Central memory CD4-positive, alpha-beta T cell (primary cell): ENCODE results near the gene CTSO.

Experiments
- DNase-seq: peaks from one replicate; pipeline ENCODE4 v3.0.0; 2022
- total RNA-seq, 3 experiments: gene quantifications; one replicate each; lab custom pipeline; 2026; lab: John Stamatoyannopoulos, UW

Gene CTSO, protein sequence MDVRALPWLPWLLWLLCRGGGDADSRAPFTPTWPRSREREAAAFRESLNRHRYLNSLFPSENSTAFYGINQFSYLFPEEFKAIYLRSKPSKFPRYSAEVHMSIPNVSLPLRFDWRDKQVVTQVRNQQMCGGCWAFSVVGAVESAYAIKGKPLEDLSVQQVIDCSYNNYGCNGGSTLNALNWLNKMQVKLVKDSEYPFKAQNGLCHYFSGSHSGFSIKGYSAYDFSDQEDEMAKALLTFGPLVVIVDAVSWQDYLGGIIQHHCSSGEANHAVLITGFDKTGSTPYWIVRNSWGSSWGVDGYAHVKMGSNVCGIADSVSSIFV
- 4.0 to 36.3 (median 16.8) reads per million in 3 experiments for total RNA-seq

DNA sequence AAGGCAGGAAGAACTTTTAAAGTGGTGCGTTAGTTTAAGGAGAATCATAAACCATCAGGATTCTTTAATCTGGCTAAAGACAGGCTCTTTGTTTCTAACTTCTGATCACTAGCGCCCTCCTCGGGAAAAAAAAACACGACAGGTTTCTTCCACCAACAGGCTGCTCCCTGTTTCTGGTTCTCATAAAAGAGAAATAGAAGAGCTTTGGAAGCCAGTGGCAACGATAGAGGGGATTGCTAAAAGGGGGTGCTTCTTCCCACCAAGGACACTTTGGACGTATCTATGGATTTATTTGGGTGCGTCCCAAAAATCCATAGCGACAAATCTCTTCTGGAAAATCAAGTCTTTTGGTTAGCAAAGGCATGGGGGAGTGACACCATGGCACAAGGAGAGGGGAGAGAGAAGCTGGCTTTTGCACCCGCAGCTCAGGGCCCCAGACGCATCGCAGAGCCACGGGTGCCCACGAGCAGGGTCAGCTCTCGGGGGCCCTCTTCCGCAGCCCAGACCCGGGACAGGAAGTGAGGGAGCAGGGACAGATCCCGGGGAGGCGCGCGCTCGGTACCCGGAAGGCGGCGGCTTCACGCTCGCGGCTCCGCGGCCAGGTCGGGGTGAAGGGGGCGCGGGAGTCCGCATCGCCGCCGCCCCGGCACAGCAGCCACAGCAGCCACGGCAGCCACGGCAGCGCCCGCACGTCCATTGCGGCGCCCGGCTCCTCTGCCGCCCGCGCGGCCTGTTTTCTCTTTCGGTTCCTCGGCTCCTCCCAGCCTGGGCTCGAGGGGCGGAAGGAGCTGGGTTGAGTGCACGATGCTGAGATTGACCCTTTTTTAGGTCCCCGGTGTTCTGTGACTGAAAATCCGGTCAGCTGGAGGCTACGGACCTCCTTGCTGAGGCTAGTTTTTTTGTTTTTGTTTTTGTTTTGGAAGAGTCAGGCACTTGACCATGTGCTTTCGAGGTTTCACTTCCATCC lies at the start of gene CTSO:
Gene CTSO (minus strand): TSS at position 716 of the 967 bp plus-strand sequence. CDS start 19 bp downstream, at position 697.
- peak; percentile 74 for DNase-seq

DNA sequence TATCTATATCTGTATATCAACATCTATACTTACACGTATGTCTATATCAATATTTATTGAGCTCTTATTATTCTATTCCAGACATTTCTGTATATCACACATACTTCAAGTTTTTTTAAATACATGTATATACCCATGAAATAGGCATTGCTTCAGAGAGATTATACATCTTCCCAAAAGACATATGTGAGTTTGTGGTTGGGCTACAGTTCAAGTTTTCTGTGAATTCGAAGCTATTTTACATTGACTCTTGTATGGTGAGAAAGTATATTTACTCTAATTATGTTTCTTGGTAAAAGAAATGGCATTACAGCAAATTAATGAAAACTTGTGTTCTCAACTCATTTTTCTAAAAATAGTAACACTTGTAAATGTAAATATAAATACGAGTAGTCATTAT lies 46.8 kb upstream of the CTSO start:
- no peak for DNase-seq

DNA sequence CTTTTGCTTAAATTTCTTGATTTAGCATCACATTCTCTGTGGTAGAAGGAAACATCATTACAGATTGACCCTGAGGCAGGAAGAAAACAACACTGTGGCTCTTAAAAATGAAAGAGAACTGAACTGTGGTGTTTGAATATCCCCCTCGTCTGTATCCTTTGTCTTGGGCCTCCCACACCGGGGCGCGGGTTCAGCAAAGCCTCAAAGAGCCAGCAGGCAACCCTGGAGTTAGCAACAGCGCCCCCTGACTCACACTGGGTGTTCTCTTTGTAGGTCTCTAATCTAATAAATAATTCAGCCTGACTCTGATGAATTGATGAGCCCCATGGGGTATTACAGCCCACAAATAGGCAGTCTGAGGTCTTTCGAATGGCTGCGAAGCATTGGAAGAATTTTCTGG lies 46.1 kb upstream of the CTSO start:
- no peak for DNase-seq

DNA sequence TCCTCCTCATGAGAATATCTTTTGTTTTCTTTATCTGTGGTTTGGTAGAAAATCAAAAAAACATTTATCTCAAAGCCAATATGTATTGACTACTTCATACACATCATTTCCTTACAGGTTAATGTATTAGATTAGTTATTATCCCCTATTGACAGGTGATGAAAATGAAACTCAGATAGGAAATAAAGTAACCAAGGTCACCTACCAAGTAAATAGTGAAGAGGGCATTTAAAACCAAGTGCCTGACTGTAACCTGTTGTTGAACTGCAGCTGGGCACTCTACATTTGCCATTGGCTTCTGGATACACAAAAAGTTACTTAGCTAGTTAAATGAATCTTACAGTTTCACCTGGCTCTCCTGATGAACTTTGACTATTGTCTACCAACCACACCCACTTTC lies 41.4 kb upstream of the CTSO start:
- no peak for DNase-seq

DNA sequence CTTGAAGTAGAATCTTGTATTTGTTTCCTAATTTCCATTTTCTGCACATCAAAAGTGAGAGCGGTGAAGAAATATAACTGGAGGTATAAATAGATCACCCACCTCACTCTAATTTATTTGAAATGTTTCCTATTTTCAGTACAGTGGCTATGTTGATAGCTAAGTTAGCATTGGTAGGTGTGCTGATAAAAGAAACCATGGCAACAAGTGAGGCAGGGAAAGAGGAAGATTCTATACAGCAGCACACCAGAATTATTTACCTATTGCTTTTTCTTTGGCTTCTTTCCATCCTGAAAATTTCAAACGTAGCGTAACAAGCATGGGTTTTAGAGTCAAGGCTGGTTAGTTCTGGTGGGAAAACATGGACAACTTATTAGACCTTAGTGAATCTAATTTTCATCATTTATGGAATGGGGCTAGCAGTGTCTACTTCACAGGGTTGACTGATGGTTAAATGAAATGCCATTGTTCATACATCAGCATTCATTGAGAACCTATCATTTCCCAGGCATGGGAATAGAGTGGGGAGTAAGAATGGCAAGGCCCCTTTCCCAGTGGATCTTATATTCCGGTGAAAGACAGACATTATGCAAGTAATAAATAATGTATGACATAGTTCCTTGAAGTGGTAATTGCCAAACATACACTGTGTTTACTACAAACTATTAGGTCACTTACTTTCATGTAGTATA lies 30.6 kb upstream of the CTSO start:
- no peak for DNase-seq

DNA sequence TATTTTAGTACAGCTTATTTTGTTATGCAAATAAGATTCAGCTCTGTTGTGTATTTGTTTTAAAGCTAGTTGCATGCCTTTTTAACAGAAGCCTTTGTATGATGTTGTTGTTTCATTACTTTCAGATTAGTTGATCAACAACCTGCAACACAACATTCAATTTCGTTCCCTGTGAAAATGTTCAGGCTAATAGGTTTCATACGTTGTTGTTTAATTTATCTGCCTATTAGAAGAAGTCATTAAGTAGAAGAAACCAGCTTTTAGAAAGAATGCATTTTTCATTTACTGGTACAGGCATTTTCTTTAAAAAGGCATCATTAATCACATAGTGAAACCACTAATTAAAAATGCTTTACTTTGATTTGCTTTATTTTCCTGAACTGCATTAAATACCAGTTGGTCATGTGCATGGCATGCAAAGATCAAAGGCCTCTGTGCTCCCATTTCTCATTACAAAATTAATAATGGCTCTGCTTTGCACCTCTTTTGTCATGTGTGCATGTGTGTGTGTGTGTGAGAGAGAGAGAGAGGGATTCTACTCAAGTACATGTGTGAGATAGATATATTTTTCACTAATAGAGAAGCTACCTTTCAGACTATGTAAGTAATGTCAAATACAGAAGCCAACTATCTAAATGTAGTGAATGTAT lies 29.2 kb upstream of the CTSO start:
- DNase-seq: no peak

DNA sequence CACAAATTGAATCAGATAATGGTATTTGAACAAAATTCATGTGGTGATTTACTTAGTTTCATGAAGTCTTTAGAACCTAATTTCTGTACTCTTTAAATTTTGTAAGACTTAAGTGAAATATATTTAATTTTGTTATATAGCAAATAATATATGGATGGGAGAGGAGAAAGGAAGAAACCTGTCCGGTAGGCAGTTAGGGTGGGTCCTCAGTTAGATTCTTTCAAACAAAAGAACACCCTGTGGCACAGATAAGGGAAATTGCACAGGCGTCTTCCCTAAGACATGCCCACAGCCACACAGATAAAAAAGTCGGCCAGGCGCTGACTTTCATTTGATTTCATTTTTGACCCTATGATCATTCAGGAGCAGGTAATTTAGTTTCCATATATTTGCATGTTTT lies 25.1 kb upstream of the CTSO start:
- no peak for DNase-seq

DNA sequence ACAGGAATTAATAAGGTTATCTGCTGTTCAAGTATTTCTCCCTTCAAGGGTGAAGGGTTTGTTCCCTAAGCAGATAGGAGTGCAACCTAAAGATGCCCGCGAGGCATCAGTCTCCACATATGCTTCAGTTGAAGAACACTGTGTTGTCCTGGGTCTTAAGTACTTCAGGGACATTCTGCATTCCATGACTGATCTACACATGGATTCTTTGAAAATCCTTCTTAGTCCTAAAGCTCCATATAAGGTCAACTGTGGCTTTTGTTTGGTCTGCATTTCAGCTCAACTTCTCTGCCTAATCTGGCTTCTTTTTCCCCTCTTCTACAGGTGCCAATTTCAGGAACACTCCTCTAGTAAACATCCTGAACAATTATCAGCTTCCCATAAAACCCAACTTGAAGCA lies 21.8 kb upstream of the CTSO start:
- DNase-seq: no peak

DNA sequence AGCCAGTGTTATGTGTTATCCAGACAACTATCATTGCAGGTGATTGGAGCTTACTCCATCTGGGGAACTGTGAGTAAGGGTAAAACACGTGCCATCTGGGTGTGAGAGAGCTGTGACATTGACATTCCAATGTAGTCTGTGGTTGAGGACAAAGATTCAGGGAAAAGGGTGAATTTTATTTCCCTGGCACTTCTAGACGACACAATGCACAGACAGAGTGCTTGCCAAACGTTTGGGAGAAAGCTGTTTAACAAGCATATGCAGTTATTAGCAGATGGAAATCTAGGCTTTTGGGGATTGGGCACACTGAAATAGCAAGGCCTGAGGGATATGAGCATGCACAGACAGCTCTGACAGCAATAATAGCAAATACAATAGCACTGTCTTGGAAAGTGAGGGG lies 21.3 kb upstream of the CTSO start:
- DNase-seq: no peak

DNA sequence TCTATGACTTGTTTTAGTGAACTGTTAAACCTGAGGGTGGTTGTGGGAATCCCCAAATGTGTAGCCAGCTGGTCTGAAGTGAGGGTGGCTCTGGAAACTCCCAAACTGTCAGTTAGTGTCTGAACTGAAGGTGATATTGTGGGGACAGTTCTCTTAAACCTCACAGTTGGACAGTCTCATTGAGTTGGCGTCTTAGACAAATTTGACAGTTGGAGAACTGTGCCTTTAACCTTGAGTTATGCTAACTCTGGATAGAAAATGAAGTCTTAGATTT lies 20.7 kb upstream of the CTSO start:
- DNase-seq: no peak

DNA sequence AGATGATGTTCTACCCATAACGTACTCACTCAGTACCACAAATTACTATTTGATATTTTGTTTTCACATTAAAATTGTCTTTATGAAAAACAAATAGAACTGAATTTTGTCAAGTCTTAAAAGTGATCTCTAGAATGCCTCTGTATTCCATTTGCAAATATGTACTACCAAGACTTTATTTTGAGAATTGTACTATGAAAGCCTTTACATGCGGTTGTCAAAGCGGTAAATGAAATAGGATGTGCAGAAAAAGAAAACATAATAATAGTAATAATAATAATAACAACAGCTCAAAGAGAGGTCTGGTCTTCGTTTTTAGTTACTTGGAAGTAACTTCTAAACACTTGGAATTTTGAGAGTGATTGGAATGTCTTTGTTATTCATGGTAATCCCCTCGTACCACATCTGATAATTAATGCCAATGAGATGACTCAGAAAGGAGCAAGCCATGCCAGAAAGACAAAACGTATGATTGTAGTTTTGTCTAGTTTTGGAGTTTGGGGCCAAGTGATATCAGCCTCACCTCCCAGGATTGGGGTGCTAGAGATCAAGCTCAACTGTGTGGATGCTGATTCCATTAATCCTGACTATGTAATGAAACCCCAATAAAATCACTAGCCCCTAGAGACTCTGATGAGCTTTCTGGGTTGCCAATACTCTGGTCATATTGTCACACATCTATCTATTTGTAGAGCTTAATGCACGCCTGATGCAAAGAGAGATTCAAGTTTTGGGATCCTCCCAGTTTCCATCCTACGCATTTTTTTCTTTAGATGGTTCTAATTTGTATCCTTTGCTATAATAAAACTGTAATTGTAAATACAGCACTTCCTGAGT lies 20.2 kb upstream of the CTSO start:
- no peak for DNase-seq

DNA sequence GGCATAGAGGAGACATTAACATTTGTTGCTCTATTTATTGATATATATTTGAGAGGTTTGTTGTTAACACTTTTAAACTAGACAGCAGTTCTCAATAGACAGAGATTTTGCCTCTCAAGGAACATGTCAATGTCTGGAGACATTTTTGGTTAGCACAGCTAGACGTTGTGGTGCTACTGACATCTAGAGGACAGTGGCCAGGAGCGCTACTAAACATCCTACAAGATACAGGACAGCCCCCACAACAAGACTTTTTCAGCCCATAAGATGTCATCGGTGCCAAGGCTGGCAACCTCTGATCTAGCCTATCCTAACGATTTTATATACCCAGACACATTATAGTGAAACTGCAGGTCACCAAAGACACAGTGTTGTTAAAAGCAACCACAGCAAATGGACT lies 18.4 kb upstream of the CTSO start:
- DNase-seq: no peak

DNA sequence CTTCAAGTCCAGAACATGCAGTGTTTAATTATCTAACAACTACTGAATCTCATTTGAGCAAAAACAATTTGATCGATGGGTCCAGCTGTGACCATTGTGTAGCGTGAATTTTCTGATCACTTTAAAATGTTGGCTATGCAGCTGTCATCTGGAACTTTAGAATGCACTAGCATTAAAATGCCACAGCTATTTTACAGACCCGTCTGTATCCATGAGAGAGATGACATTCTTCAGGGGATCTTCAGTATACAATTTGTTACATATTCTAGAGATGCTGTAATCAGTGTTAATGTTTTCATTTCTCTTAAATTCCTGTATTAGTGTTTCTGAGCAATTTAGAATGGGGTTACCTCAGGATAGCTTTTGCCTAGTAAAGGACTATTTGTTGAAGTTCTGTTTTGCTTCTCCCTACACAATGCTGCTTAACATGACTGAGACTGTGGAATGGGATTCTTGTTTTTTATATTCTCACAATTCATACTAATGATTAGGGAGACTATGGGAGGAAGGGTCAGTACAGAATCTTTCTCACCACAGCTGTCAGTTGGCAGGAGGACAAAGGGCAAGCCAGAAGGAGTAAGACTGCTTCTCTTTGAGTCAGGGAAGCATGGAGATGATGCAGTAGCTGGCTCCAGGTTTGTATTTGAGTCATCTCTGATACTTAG lies 13.2 kb upstream of the CTSO start:
- no peak for DNase-seq

DNA sequence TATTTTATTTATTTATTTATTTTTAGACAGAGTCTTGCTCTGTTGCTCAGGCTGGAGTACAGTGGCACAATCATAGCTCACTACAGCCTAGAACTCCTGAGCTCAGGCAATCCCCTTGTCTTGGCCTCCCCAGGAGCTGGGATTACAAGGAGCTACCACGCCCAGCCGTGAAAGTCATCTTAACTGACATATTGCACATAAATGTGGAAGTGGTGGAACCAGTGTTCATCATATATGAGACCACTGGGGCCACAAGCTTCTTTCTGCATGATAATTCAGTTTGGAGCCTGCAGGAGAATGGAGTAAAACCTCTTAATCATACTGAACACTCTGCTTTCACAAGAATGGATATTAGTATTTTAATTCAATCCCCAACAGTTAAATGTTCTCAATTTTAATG lies 12.5 kb upstream of the CTSO start:
- no peak for DNase-seq

DNA sequence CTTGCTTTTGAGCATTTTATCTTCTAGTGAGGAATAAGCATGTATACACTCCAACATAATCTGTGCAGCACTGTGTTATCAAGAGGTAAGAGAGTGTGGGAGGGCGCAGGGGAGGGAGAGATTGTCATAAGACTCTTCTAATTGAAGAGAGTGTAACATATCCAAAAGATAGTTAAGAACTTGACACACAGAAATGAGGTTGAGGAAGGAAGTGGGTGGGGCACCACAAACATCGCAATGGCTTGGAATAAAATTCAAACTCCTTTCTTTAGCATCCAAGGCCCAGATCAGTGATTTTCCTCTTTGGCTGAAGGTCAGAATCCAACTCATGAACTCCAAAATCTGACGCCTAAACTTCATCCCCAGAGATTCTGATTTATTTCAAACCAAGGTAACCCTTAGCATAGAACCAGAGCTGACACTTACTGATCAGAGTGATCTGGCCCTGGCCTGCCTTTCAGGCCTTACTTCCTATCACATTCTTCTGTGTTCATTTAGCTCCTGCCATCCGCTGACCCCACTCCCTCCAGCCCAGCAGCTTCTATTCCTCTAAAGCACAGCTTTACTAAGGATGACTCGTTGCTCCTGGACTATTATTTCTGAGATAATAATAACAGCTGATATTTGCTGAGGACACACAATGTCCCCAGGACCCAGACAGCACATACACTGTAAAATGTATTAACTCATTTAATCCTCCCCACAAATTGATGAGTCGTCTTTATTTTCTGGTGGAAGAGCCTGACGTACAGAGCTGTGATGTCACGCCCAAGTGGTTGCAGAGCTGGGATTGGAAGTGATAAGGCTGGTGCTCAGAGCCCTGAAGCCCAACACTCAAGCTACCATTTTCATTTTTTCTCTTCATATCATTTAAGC lies 10.6 kb upstream of the CTSO start:
- DNase-seq: no peak

DNA sequence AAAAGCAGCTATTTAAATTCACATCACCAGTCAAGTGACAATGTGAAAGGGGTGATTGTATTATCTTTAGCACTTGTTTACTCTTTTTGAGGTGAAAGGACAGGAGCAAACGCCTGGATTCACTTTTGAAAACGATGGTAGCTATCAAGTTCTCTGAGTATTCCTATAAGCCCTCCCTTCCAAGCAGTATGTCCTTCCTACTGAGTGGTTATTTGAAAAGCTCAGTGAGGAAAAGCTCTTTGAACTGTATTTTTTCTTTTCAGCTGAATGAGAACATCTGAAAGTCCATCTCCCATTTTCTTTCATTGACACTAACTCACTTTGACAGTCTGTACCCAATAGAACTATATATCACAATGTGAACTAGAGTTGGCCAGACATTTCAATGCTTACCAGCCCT lies 9.1 kb upstream of the CTSO start:
- DNase-seq: no peak

DNA sequence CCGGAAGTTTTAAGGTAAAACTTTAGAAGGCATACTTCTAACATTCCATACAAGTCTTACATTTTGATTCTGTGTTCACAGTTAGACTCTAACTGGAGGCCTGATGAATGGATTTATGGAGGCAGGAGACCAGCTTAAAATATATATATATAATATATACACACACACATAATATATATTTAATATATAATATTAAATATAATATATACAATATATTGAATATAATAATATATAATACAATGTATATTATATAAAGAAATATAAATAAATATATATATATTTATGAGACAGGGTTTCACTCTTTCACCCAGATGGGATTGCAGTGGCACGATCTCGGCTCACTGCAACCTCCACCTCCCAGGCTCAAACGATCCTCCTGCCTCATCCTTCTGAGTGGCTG lies 7.9 kb upstream of the CTSO start:
- DNase-seq: no peak

DNA sequence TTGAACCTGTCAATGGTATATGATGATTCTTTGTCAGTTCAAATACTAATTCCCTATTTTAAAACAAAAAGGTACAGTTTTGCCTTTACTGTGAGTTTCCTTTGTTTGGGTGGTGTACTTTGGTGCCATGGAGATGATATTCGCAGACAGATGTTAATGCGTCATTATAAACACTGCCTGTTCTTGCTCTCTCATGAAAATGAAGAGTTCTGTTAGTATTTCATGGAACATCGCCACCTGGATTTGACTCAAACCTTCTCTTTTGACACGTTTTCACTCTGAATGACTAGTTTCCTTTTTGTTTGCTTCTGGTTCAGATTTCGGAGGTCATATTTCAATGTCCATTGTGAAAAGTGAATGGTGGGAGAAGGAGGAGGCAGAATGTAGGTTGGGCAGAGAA lies 6.9 kb upstream of the CTSO start:
- no peak for DNase-seq

DNA sequence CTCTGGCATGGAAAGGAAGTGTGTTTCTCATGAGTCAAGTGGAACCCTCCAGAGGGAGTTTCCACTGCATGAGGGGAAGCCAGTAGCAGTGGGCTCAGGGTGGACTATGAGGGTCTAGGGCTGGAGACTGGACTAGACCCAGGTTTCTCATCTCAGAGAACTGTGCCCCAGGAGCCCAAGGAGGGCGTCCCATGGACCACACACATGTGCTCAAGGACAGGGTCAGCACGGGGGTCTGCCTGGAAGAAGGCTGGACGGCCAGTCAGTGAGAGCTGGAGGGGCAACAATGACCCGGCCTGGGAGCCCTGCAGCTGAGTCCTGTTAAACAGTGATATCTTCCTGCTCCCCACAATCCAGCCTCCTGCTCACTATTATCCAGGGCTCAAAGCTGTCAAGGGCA lies 5.8 kb upstream of the CTSO start:
- DNase-seq: no peak

DNA sequence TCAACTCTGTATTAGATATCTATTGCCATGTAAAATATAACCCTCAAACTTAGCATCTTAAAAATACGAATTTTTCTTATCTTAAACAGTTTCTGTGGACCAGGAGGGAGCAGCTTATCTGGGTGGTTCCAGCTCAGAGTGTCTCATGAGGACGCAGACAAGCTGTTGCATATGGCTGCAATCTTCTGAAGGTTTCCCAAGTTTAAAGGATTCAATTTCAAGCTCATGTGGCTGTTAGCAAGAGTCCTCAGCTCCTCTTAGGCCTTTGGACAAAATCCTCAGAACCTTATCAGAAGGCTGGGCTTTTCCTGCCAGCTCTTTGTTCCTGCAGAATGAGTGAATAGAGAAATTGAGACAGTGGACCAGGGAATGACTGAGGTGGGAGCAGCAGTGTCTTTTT lies 2.8 kb upstream of the CTSO start:
- no peak for DNase-seq

DNA sequence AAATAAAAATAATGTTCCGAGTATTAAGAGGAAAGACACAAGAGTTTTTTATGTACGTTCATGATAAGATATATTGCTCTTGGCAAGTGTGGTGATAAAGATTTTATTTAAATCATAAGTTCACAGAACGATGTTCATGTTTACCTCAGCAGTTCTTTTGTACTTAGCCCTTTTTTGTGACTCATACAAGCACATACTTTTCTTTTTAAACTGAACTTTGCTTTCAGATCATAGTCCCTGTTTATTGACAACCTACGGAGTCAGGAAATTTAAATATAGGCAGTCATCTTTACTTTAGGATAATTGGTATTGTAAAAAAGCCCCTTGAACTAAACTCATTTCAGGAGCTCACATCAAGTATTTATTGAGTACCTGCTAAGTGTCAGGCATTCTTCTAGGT lies 1.3 kb upstream of the CTSO start:
- DNase-seq: no peak
